ENCODE measurements around the gene HSP90B1.

DNA sequence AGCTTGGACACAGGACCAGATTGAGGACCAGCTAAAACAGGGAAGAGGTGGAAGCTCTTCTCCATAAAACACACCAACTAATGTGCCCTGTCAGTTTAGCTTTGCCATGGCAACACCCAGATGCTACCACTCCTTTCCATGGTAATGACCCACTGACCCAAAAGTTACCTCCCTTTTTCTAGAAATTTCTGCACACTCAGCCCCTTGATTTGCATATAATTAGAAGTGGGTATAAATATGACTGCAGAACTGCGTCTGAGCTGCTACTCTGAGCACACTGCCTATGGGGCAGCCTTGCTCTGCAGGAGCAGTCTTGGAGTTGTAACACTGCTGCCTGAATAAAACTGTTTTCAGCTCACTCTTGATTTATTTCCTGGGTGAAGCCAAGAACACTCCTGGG lies 32.3 kb downstream of the HSP90B1 start:
- TF ChIP-seq CTCF (IDR thresholded peaks at IDR 0.05): no peak
- no peak for TF ChIP-seq POLR2A (IDR thresholded peaks at IDR 0.05)

All from sigmoid colon (tissue), 3 donors.